ENCODE measurements around the gene MYOM3.
"Not testable (repeated sequence)": the region's sequence is repeated elsewhere in the genome, so short reads cannot be mapped to it uniquely, and the experiment has no call there.

Gene MYOM3

DNA sequence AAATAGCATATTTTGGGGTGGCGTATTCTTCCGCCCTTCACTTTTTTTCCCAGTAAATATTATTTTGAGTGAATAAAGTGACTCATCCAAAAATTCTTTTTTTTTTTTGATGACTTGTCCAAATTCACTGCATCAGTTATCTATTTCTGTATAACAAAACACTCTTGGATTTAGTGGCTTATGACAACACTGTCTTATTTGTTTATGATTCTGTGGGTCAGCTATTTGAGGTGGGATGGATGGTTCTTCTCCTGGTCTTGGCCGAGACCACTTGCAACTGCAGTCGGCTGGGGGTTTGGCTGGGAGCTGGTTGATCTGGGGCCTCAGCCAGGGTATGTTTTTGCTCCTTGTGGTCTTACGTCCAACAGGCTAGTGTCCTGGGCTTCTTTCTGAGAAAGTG lies 91.9 kb downstream of the MYOM3 start:
- FAIRE-seq (no peak), DNase-seq (ENCODE audit: insufficient read length, low spot score) (no peak)
- TF ChIP-seq SPI1 (IDR thresholded peaks at IDR 0.05; ENCODE audit: low read depth, low read length) (no peak), PAX5 (IDR thresholded peaks at IDR 0.05; ENCODE audit: insufficient read depth, low read length, severe bottlenecking) (no peak), TAF1 (IDR thresholded peaks at IDR 0.05; ENCODE audit: low read depth, low read length) (no peak), POLR2AphosphoS5 (IDR thresholded peaks at IDR 0.05; ENCODE audit: low read depth, low read length) (no peak), POLR2A (IDR thresholded peaks at IDR 0.05; ENCODE audit: low read depth, low read length) (no peak), POU2F2 (IDR thresholded peaks at IDR 0.05; ENCODE audit: low read depth, low read length) (no peak)

DNA sequence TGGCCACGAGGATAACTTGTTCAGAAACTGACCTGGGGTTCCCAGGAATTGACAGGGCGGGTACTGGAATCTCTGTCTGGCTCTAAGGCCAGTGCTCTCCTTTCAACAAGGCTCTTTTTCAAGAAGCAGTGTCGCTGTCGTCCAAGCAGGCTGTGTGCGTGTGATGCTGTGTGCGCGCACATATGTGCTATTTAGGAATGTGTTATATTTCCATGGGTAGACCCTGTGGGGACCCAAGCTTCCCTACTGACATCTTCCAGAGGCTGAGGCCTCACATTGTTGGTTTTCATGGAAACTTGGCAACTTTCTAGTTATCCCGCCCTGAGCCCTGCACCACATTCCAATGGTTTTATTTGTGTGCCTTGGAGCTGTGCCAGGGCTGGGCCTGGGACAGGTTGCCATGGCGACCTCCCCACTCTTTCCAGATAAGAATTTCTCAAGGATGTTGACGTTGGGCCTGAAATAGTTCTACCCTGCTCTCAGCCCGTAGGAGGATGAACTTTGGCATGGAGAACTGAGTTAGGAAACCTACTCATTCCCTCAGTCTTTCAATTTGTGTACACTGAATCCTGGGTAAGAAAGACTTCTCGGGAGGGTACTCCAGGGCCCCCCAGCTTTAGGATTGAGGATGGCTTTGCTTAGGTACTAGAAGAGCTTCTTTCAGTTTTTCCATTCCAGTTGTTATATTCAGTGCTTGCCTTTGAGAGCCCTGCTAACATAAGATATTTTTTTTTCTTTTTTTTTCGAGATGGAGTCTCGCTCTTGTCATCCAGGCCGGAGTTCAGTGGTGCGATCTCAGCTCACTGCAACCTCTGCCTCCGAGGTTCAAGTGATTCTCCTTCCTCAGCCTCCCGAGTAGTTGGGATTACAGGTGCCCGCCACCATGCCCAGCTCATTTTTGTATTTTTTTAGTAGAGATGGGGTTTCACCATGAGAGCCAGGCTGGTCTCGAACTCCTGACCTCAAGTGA lies 93.0 kb downstream of the MYOM3 start:
- FAIRE-seq (no peak), DNase-seq (ENCODE audit: insufficient read length, low spot score) (no peak)
- TF ChIP-seq POU2F2 (IDR thresholded peaks at IDR 0.05; ENCODE audit: low read depth, low read length) (no peak), SPI1 (IDR thresholded peaks at IDR 0.05; ENCODE audit: low read depth, low read length) (no peak), TAF1 (IDR thresholded peaks at IDR 0.05; ENCODE audit: low read depth, low read length) (no peak), POLR2A (IDR thresholded peaks at IDR 0.05; ENCODE audit: low read depth, low read length) (no peak)

DNA sequence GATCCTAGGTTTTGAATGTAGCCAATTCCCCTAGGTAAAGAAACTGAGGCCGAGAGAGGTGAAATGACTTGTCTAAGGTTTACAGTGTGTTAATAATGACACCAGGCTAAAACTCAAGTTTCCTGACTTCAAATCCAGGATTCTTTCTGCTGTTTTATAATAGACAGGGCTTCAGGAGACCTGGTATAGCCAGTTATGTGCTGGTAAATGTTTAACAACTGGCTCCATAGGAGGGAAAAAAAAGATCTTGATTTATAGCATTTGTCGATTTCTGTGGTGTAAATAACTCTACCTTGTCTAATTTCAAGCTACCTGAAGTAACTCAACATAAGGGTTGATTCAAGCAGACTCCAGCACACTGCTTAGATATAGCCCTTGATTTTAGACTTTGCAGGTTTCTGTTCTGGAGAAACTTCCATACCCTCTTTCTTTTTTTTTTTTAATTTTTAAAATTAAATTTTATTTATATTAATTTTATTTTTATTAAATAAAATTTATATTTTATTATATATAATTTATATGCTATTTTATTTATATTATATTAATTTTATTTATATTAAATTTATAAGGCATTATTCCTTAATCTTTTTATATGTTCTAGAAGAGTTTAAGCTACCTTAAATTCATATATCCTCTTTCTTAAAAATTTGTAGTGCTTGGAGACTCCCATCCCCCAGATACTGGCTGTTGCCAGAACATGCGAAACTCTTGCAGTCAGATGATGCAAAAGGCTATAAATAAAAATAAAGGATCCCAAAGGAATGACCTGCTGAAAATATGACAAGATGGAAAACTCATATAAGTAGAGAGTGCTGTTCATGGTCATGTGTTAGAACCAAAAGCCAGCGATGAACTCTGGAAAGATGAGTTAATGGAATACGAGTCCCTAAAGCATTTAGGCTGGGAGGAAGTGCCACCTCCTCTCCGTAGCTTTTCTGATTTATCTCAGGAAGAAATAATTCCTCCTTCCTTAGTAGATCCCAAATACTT lies 96.4 kb downstream of the MYOM3 start:
- FAIRE-seq (no peak), DNase-seq (ENCODE audit: insufficient read length, low spot score) (no peak)
- TF ChIP-seq POLR2A (IDR thresholded peaks at IDR 0.05; ENCODE audit: low read depth, low read length) (no peak), PAX5 (IDR thresholded peaks at IDR 0.05; ENCODE audit: insufficient read depth, low read length, severe bottlenecking) (no peak), TAF1 (IDR thresholded peaks at IDR 0.05; ENCODE audit: low read depth, low read length) (no peak), SPI1 (IDR thresholded peaks at IDR 0.05; ENCODE audit: low read depth, low read length) (no peak), POLR2AphosphoS5 (IDR thresholded peaks at IDR 0.05; ENCODE audit: low read depth, low read length) (no peak), POU2F2 (IDR thresholded peaks at IDR 0.05; ENCODE audit: low read depth, low read length) (no peak)

DNA sequence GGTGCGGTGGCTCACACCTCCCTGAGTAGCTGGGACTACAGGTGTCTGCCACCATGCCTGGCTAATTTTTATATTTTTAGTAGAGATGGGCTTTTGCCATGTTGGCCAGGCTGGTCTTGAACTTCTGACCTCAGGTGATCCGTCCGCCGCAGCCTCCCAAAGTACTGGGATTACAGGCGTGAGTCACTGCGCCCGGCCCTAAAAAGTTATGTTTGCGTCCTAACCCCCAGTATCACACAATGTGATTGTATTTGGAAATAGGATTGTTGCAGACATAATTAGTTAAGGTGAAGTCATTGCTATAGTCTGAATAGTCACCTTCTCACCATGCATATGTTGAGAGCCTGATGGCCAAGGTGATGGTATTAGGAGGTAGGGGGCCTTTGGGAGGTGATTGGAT lies 99.1 kb downstream of the MYOM3 start:
- not testable (repeated sequence) for FAIRE-seq; DNase-seq (ENCODE audit: insufficient read length, low spot score)

DNA sequence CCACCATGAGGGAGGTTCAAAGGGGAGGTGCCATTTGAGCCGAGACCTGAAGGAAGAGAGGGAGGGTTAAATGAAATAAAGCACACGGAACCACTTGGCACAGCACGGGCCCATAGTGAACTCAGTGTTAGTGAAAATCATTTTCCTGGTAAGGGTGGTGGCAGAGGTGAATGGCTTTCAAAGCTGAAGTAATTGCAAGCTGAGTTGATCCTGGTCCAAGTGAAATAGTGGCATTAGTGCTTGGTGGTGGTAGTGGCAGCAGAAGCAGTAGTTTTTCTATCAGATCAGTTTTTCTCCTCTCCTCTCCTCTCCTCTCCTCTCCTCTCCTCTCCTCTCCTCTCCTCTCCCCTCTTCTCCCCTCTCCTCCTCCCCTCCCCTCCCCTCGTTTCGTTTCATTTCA lies 101.3 kb downstream of the MYOM3 start:
- TF ChIP-seq POLR2AphosphoS5 (IDR thresholded peaks at IDR 0.05; ENCODE audit: low read depth, low read length) (no peak), SPI1 (IDR thresholded peaks at IDR 0.05; ENCODE audit: low read depth, low read length) (no peak), POU2F2 (IDR thresholded peaks at IDR 0.05; ENCODE audit: low read depth, low read length) (no peak), TAF1 (IDR thresholded peaks at IDR 0.05; ENCODE audit: low read depth, low read length) (no peak), PAX5 (IDR thresholded peaks at IDR 0.05; ENCODE audit: insufficient read depth, low read length, severe bottlenecking) (no peak), POLR2A (IDR thresholded peaks at IDR 0.05; ENCODE audit: low read depth, low read length) (no peak)
- no peak for DNase-seq (ENCODE audit: insufficient read length, low spot score)
- no peak for FAIRE-seq

DNA sequence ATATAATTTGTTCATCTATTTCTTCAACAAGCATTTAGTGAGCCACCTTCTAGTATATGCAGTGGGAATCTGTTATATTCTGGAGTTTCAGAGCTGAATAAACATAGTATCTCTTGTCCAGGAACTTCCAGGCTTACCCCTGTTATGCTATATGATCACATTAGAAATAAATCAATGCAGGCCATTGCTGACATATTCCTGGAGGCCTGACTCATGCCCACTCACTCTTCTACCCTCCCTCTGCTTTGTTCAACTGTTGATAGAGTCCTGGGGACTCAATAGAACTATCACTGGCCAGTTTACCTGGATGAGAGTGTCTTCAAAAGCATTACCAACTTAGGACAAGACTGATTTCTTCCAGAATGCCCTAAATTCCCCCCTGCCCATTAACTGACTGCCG lies 102.5 kb downstream of the MYOM3 start:
- TF ChIP-seq SPI1 (IDR thresholded peaks at IDR 0.05; ENCODE audit: low read depth, low read length) (no peak), POLR2AphosphoS5 (IDR thresholded peaks at IDR 0.05; ENCODE audit: low read depth, low read length) (no peak)
- no peak for FAIRE-seq
- DNase-seq (ENCODE audit: insufficient read length, low spot score), result no peak

DNA sequence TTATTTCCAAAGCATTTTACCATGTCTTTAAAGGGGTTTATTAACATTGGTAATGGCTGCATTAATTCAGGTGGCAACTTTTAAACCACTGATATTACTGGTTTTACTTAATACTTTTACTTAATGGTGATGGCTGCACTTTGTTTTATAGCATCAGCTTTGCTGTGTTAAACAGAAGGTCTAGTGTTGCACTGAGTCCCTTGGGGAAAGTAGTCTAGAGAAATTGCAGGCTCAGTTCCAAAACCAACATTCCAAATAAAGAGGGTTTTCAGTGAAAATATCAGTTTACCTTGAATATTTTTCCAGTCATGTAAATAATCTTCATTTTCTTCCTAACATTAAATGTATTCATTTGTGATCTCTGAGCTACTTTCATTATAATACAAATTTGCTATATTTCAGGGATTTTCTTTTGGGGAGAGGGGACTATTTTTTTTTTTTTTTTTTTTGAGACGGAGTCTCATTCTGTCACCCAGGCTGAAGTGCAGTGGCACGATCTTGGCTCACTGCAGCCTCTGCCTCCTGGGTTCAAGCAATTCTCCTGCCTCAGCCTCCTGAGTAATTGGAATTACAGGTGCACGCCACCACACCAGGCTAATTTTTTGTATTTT lies 103.3 kb downstream of the MYOM3 start:
- not testable (repeated sequence) for DNase-seq (ENCODE audit: insufficient read length, low spot score); FAIRE-seq

DNA sequence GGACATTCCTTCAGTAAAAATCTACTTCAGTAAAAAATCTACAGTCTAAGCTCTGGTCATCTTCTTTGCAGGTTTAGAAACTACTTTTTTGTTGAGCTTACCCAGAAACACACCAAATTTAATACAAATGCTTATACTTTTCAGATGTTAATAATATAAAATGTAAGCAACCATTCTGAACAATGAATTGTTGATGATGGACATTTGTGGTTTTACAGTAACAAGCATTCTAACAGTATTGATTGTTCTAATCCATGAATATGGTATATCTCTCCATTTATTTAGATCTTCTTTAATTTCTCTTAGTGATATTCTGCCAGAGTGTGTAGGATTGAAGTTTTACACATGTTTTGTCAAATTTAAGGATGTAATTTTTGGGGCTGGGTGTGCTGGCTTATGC lies 104.9 kb downstream of the MYOM3 start:
- TF ChIP-seq TAF1 (IDR thresholded peaks at IDR 0.05; ENCODE audit: low read depth, low read length) (no peak), PAX5 (IDR thresholded peaks at IDR 0.05; ENCODE audit: insufficient read depth, low read length, severe bottlenecking) (no peak)
- no peak for DNase-seq (ENCODE audit: insufficient read length, low spot score)
- no peak for FAIRE-seq

Measured in GM12891 (cell line).